ENCODE results near the gene NID1.

Gene NID1

DNA sequence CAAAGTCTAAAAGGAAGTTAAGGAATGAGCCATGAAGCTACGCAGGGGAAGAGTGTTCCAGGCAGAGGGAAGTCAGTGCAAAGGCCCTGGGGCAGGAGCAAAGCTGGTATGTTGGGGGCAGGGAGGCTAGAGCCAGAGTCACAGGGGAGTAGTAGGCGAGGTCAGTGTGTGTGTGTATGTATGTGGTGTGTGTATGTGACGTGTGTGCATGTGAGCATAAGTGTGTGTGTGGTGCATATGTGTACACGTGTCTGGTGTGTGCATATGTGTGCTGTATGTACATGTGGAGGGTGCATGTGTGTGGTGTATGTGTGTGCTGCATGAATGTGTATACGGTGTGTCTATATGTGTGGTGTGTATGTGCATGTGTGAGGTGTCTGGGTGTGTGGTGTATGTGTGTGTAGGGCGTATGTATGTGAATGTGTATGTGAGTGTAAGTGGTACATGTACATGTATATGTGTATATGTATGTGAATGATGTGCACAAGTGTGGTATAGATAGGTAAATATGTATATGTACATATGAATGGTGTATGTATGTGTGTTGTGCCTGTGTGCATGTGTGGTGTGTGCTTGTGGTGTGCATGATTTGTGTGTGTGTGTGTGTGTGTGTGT lies 20.8 kb upstream of the NID1 start:
- no peak for TF ChIP-seq POLR2AphosphoS5 (IDR thresholded peaks at IDR 0.05; ENCODE audit: low read depth)
- TF ChIP-seq GABPA (IDR thresholded peaks at IDR 0.05; ENCODE audit: low read depth), result no peak
- TF ChIP-seq, protein P1, sequence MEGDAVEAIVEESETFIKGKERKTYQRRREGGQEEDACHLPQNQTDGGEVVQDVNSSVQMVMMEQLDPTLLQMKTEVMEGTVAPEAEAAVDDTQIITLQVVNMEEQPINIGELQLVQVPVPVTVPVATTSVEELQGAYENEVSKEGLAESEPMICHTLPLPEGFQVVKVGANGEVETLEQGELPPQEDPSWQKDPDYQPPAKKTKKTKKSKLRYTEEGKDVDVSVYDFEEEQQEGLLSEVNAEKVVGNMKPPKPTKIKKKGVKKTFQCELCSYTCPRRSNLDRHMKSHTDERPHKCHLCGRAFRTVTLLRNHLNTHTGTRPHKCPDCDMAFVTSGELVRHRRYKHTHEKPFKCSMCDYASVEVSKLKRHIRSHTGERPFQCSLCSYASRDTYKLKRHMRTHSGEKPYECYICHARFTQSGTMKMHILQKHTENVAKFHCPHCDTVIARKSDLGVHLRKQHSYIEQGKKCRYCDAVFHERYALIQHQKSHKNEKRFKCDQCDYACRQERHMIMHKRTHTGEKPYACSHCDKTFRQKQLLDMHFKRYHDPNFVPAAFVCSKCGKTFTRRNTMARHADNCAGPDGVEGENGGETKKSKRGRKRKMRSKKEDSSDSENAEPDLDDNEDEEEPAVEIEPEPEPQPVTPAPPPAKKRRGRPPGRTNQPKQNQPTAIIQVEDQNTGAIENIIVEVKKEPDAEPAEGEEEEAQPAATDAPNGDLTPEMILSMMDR (IDR thresholded peaks at IDR 0.05; ENCODE audit: insufficient read depth, low read length), result no peak
- TF ChIP-seq, protein P2, sequence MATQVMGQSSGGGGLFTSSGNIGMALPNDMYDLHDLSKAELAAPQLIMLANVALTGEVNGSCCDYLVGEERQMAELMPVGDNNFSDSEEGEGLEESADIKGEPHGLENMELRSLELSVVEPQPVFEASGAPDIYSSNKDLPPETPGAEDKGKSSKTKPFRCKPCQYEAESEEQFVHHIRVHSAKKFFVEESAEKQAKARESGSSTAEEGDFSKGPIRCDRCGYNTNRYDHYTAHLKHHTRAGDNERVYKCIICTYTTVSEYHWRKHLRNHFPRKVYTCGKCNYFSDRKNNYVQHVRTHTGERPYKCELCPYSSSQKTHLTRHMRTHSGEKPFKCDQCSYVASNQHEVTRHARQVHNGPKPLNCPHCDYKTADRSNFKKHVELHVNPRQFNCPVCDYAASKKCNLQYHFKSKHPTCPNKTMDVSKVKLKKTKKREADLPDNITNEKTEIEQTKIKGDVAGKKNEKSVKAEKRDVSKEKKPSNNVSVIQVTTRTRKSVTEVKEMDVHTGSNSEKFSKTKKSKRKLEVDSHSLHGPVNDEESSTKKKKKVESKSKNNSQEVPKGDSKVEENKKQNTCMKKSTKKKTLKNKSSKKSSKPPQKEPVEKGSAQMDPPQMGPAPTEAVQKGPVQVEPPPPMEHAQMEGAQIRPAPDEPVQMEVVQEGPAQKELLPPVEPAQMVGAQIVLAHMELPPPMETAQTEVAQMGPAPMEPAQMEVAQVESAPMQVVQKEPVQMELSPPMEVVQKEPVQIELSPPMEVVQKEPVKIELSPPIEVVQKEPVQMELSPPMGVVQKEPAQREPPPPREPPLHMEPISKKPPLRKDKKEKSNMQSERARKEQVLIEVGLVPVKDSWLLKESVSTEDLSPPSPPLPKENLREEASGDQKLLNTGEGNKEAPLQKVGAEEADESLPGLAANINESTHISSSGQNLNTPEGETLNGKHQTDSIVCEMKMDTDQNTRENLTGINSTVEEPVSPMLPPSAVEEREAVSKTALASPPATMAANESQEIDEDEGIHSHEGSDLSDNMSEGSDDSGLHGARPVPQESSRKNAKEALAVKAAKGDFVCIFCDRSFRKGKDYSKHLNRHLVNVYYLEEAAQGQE (IDR thresholded peaks at IDR 0.05; ENCODE audit: insufficient replicate concordance, low read depth), result no peak
- no peak for TF ChIP-seq SPI1 (IDR thresholded peaks at IDR 0.05; ENCODE audit: borderline replicate concordance, low read depth)
- H3K4me3 ChIP-seq (replicated peaks; ENCODE audit: insufficient read depth, low read length), result no peak overlapping the region
- no peaks in the 10 kb centered on the region for H3K27me3 ChIP-seq (ENCODE audit: insufficient read depth, poor library complexity, severe bottlenecking)
- H3K27ac ChIP-seq (replicated peaks), result no peak overlapping the region
- no peak for DNase-seq (ENCODE audit: low read depth in 1 of 2, low spot score in 1 of 2)

DNA sequence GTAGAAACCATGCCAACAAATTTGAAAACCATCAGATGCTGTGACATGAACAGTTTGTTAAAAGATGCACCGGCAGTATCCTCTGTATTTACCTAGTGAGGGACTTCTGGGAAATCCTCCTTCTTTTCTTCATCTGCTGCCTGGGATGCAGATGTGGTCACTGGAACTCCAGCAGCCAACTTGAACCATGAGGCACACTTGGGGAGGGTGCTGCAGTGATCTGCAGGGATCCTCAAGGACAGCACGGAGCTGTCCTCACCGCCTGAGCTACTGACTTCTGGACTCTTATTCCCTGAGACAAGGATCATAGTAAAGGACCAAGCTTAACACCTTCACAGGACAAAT lies 19.5 kb upstream of the NID1 start:
- H3K4me3 ChIP-seq (replicated peaks; ENCODE audit: insufficient read depth, low read length), result no peak overlapping the region
- no peak overlapping the region for H3K27ac ChIP-seq (replicated peaks)
- H3K27me3 ChIP-seq (ENCODE audit: insufficient read depth, poor library complexity, severe bottlenecking), result no peaks in the 10 kb centered on the region
- DNase-seq (ENCODE audit: low read depth in 1 of 2, low spot score in 1 of 2), result no peak
- no peak for TF ChIP-seq POLR2AphosphoS5 (IDR thresholded peaks at IDR 0.05; ENCODE audit: low read depth)
- no peak for TF ChIP-seq SPI1 (IDR thresholded peaks at IDR 0.05; ENCODE audit: borderline replicate concordance, low read depth)
- TF ChIP-seq, protein P1 (IDR thresholded peaks at IDR 0.05; ENCODE audit: insufficient read depth, low read length), result no peak
- no peak for TF ChIP-seq GABPA (IDR thresholded peaks at IDR 0.05; ENCODE audit: low read depth)

DNA sequence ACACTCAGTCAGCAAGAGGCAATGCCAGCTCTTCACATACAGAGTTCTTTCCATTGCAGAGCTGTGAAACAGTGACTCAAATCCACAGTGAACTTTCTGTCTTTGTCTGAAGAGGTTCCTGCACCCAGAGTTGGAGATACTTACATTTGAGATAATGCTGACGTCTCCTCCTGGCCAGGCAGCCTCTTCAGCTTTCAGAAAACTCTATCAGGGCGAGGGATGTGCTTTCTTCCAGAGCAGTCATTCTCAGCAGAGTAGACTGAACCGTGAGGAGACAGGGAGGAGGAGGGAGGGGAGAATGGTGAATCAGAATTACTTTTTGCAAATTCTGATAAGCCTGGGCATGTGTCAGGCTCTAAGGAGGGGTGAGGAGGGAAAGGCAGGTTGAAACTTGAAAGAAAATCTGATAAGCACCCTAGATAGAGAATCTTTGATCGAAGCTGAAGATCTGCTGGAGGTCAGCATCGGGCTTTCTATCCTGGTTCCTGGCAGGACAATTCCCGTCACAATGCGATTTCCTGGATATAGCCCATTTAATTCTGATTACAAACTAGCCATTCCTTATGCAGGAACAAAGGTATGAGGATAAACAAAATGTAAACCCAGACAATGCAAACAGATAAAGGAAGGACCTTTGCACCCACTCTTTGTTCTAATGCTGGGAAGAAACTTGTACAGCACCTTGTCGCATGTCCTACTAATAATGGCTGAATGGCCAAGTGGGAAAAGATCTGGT lies 18.9 kb upstream of the NID1 start:
- TF ChIP-seq, protein P2 (IDR thresholded peaks at IDR 0.05; ENCODE audit: insufficient replicate concordance, low read depth), result no peak
- TF ChIP-seq SPI1 (IDR thresholded peaks at IDR 0.05; ENCODE audit: borderline replicate concordance, low read depth) (no peak), POLR2AphosphoS5 (IDR thresholded peaks at IDR 0.05; ENCODE audit: low read depth) (no peak)
- TF ChIP-seq, protein P1 (IDR thresholded peaks at IDR 0.05; ENCODE audit: insufficient read depth, low read length), result no peak
- DNase-seq (ENCODE audit: low read depth in 1 of 2, low spot score in 1 of 2), result no peak
- Histone ChIP-seq H3K27me3 (ENCODE audit: insufficient read depth, poor library complexity, severe bottlenecking) (no peaks in the 10 kb centered on the region), H3K4me3 (replicated peaks; ENCODE audit: insufficient read depth, low read length) (no peak overlapping the region), H3K27ac (replicated peaks) (no peak overlapping the region)

All from HL-60 (cell line).